ENCODE data around the gene OR52H1. TPM values are rescaled to one million over a fixed set of nuclear protein-coding genes. Genes with fewer than 3 reads are reported as not detected.
A peak's percentile ranks its signal among the peaks of the same experiment; 100 is the strongest.

Gene OR52H1
- total RNA-seq, 4 donors from 2014 or later, result 0.48 to 1.8 TPM; not detected in 2

DNA sequence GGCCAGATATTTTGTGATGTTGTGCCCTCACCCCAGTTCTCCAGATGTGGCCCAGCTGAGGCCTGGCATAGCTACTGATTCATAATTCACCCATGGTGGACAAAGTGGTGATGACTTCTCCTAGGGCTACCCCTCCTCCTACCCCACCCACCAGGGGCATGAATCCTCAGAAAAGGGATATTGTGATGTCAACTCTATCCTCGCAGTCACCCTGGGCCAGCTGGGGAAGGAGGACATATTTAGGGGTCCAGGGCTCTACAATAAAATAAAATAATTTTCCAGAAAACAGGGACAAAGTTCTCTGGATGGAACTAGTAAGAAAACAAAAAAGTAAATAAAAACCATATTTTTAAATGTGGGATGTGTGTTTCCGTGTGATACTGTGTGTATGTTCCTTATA lies 31.7 kb downstream of the OR52H1 start, which contains the start of gene UBQLNL:
UBQLNL (minus strand) TSS at position 101 of the 400 bp plus-strand sequence. CDS start 258 bp downstream, outside the sequence.
- TF ChIP-seq, protein P1, sequence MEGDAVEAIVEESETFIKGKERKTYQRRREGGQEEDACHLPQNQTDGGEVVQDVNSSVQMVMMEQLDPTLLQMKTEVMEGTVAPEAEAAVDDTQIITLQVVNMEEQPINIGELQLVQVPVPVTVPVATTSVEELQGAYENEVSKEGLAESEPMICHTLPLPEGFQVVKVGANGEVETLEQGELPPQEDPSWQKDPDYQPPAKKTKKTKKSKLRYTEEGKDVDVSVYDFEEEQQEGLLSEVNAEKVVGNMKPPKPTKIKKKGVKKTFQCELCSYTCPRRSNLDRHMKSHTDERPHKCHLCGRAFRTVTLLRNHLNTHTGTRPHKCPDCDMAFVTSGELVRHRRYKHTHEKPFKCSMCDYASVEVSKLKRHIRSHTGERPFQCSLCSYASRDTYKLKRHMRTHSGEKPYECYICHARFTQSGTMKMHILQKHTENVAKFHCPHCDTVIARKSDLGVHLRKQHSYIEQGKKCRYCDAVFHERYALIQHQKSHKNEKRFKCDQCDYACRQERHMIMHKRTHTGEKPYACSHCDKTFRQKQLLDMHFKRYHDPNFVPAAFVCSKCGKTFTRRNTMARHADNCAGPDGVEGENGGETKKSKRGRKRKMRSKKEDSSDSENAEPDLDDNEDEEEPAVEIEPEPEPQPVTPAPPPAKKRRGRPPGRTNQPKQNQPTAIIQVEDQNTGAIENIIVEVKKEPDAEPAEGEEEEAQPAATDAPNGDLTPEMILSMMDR (IDR thresholded peaks at IDR 0.05), result no peak
- no peak for ATAC-seq (ENCODE audit: low FRiP score)
- no peak for DNase-seq (ENCODE audit: low spot score)

GRCh38 chr11:5514841-5515240 lies 33.5 kb downstream of the OR52H1 start:
- no peak for DNase-seq (ENCODE audit: low spot score)
- no peak for ATAC-seq (ENCODE audit: low FRiP score)
- TF ChIP-seq, protein P1 (IDR thresholded peaks at IDR 0.05), result no peak

- TF ChIP-seq, protein P1 (IDR thresholded peaks at IDR 0.05), result no peak
- ATAC-seq (ENCODE audit: low FRiP score) (peak; percentile 28), DNase-seq (ENCODE audit: low spot score) (no peak)
These were observed 38.5 kb downstream of the OR52H1 start, which contains the start of gene UBQLN3 for GRCh38 chr11:5509803-5510202. UBQLN3 (minus strand) TSS chr11:5509957; CDS start chr11:5509558, 399 bp downstream.

- TF ChIP-seq, protein P1 (IDR thresholded peaks at IDR 0.05), result no peak
- ATAC-seq (ENCODE audit: low FRiP score) (no peak), DNase-seq (ENCODE audit: low spot score) (no peak)
These were observed 39.7 kb downstream of the OR52H1 start for GRCh38 chr11:5508605-5509004.

DNA sequence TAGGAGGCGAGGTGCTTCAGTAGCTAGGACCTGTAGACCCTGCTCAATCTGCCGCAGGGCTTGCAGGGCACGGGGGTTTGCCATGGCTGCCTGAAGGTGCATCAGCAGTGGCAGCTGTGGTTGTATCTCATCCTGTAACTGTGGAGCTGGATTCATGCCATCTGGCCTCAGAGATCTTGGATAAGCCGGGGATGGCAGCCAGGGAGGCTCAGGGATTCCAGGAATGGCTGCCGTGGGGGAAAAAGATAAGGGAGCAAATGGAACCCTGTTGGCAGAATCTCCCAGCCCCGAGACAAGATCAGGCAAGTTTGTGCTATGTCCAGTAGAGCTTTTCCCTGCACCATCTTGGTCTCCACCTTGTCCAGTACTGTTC lies 40.4 kb downstream of the OR52H1 start:
- ATAC-seq (ENCODE audit: low FRiP score), result no peak
- no peak for DNase-seq (ENCODE audit: low spot score)
- TF ChIP-seq, protein P1 (IDR thresholded peaks at IDR 0.05), result no peak

GRCh38 chr11:5507177-5507932 lies 41.0 kb downstream of the OR52H1 start:
- TF ChIP-seq, protein P1 (IDR thresholded peaks at IDR 0.05), result no peak
- ATAC-seq (ENCODE audit: low FRiP score) (no peak), DNase-seq (ENCODE audit: low spot score) (no peak)
